IMR-90 (cell line): Measurements from ENCODE around the gene PRKCE. TPM values are rescaled to one million over a fixed set of nuclear protein-coding genes. Genes with fewer than 3 reads are reported as not detected.
A peak's percentile ranks its signal among the peaks of the same experiment; 100 is the strongest.

Source experiments
- ATAC-seq: fragments of 200-7000 bp; cut with Tn5 transposase; 2 replicates; pipeline ENCODE4 v1.9.1; 2020; ENCODE audit warnings: low read depth, mild to moderate bottlenecking, moderate library complexity
- BruUV-seq: library from RNA; stranded (reverse); fragments of 400-500 nt; replicated peaks from 2 replicates; lab custom pipeline; 2021; lab: Mats Ljungman, UMichigan
- CTCF ChIA-PET: fragments of 300-600 bp; formaldehyde crosslinking; extraction: SDS; loops from one replicate; lab custom pipeline; 2021; ENCODE audit warnings: antibody characterized with exemption; lab: Yijun Ruan, JAX
- POLR2A ChIA-PET: fragments of 300-600 bp; sonication (Branson Sonifier 250); formaldehyde crosslinking; loops from one replicate; lab custom pipeline; 2022; ENCODE audit warnings: antibody characterized with exemption; ENCODE audit not compliant: unreplicated experiment; lab: Charles Lee
- DNase-seq: peaks from one replicate; pipeline ENCODE4 v3.0.0; 2013
- H2AFZ ChIP-seq: replicated peaks from 2 replicates; pipeline ENCODE3; 2013; ENCODE audit warnings: low read length, mild to moderate bottlenecking; ENCODE audit not compliant: poor library complexity
- H2AK5ac ChIP-seq: 2 replicates; pipeline ENCODE4 v1.6.1; 2013; ENCODE audit warnings: low read depth, low read length, inconsistent platforms
- H2AK9ac ChIP-seq: replicated peaks from 2 replicates; pipeline ENCODE3; 2013; ENCODE audit warnings: mild to moderate bottlenecking, low read depth, low read length, moderate library complexity; ENCODE audit not compliant: poor library complexity
- H2BK120ac ChIP-seq: 2 replicates; pipeline ENCODE4 v1.6.1; 2013; ENCODE audit warnings: low read depth, low read length, inconsistent platforms
- H2BK15ac ChIP-seq: 3 replicates; pipeline ENCODE4 v1.6.1; 2013; ENCODE audit warnings: low read depth, low read length, inconsistent platforms
- H2BK20ac ChIP-seq: 2 replicates; pipeline ENCODE4 v1.6.1; 2013; ENCODE audit warnings: low read depth, mild to moderate bottlenecking, inconsistent platforms, low read length, moderate library complexity
- H2BK5ac ChIP-seq: 2 replicates; pipeline ENCODE4 v1.6.1; 2013; ENCODE audit warnings: mild to moderate bottlenecking, low read depth, low read length, inconsistent platforms; ENCODE audit not compliant: poor library complexity, severe bottlenecking
- H3K14ac ChIP-seq: replicated peaks from 2 replicates; pipeline ENCODE4 v1.6.1; 2013; ENCODE audit warnings: low read depth, low read length, inconsistent platforms
- H3K18ac ChIP-seq: 2 replicates; pipeline ENCODE4 v1.6.1; 2013; ENCODE audit warnings: low read depth, low read length, control low read depth
- H3K23ac ChIP-seq: 2 replicates; pipeline ENCODE4 v1.6.1; 2013; ENCODE audit warnings: low read depth, low read length, inconsistent platforms
- H3K27ac ChIP-seq: 2 replicates; pipeline ENCODE4 v1.5.1; 2013; ENCODE audit warnings: mild to moderate bottlenecking, control low read depth, low read length; ENCODE audit not compliant: insufficient read depth
- H3K27me3 ChIP-seq: 2 replicates; pipeline ENCODE4 v1.6.1; 2013; ENCODE audit warnings: low read length; ENCODE audit not compliant: control insufficient read depth, insufficient read depth
- H3K36me3 ChIP-seq: 2 replicates; pipeline ENCODE4 v1.6.1; 2013; ENCODE audit warnings: low read length, mixed read lengths; ENCODE audit not compliant: control insufficient read depth, insufficient read depth
- H3K4ac ChIP-seq: 2 replicates; pipeline ENCODE4 v1.6.1; 2013; ENCODE audit warnings: low read depth, low read length, inconsistent platforms
- H3K4me1 ChIP-seq: 2 replicates; pipeline ENCODE4 v1.6.1; 2013; ENCODE audit warnings: low read length, mixed read lengths; ENCODE audit not compliant: control insufficient read depth, insufficient read depth
- H3K4me2 ChIP-seq: 2 replicates; pipeline ENCODE4 v1.6.1; 2013; ENCODE audit warnings: low read depth, mild to moderate bottlenecking, control low read depth, low read length, moderate library complexity
- H3K4me3 ChIP-seq: 2 replicates; pipeline ENCODE4 v1.5.1; 2013; ENCODE audit warnings: low read depth, mild to moderate bottlenecking, control low read depth, low read length, moderate library complexity; ENCODE audit not compliant: insufficient read depth
- H3K56ac ChIP-seq: 2 replicates; pipeline ENCODE4 v1.6.1; 2013; ENCODE audit warnings: low read length, inconsistent platforms; ENCODE audit not compliant: insufficient read depth; ENCODE audit errors: extremely low read depth
- H3K79me1 ChIP-seq, 2 experiments: 2 replicates each; pipeline ENCODE4 v1.6.1; 2013; ENCODE audit warnings: low read length in 2 of 2, inconsistent platforms in 1 of 2, low read depth in 1 of 2
- H3K9ac ChIP-seq: 2 replicates; pipeline ENCODE4 v1.6.1; 2013; ENCODE audit warnings: low read depth, low read length, control low read depth
- H3K9me1 ChIP-seq: 2 replicates; pipeline ENCODE4 v1.6.1; 2013; ENCODE audit warnings: low read length, inconsistent platforms; ENCODE audit not compliant: insufficient read depth
- H3K9me3 ChIP-seq: 2 replicates; pipeline ENCODE4 v1.6.1; 2013; ENCODE audit warnings: low read length; ENCODE audit not compliant: control insufficient read depth, insufficient read depth
- H4K20me1 ChIP-seq: 2 replicates; pipeline ENCODE4 v1.6.1; 2013; ENCODE audit warnings: low read length, inconsistent platforms; ENCODE audit not compliant: insufficient read depth
- H4K5ac ChIP-seq: 2 replicates; pipeline ENCODE4 v1.6.1; 2013; ENCODE audit warnings: mild to moderate bottlenecking, low read depth, low read length, control low read depth
- H4K8ac ChIP-seq, 2 experiments: 2 replicates each; pipeline ENCODE4 v1.6.1; 2013; ENCODE audit warnings: low read depth in 2 of 2, low read length in 2 of 2, control low read depth in 1 of 2, inconsistent platforms in 1 of 2
- H4K91ac ChIP-seq: 2 replicates; pipeline ENCODE4 v1.6.1; 2013; ENCODE audit warnings: low read depth, low read length, inconsistent platforms; ENCODE audit not compliant: insufficient read depth
- CEBPB ChIP-seq: IDR thresholded peaks from 2 replicates; pipeline ENCODE4 v1.6.1; 2012; ENCODE audit warnings: low read depth, low read length, improper control_type of control experiment
- MAFK ChIP-seq: IDR thresholded peaks from 2 replicates; pipeline ENCODE4 v1.6.1; 2012; ENCODE audit warnings: low read depth, low read length, improper control_type of control experiment
- MAZ ChIP-seq: IDR thresholded peaks from 2 replicates; pipeline ENCODE4 v1.6.1; 2012; ENCODE audit warnings: low read depth, mild to moderate bottlenecking, low read length, improper control_type of control experiment, moderate library complexity, borderline replicate concordance
- POLR2A ChIP-seq: IDR thresholded peaks from 2 replicates; pipeline ENCODE4 v1.6.1; 2012; ENCODE audit warnings: mild to moderate bottlenecking, low read depth, low read length
- RAD21 ChIP-seq: IDR thresholded peaks from 2 replicates; pipeline ENCODE4 v1.6.1; 2012; ENCODE audit warnings: low read length, improper control_type of control experiment
- RCOR1 ChIP-seq: IDR thresholded peaks from 2 replicates; pipeline ENCODE4 v1.6.1; 2012; ENCODE audit warnings: mild to moderate bottlenecking, low read length, improper control_type of control experiment; ENCODE audit not compliant: insufficient replicate concordance
- RFX5 ChIP-seq: IDR thresholded peaks from 2 replicates; pipeline ENCODE4 v1.8.0; 2012; ENCODE audit warnings: low read depth, mild to moderate bottlenecking, low read length, moderate library complexity
- SMC3 ChIP-seq: fragments of 150-350 bp; IDR thresholded peaks from 2 replicates; pipeline ENCODE4 v1.6.1; 2016; ENCODE audit warnings: low read depth, mild to moderate bottlenecking, antibody characterized with exemption, low read length, moderate library complexity
- whole genome bisulfite sequencing, 2 experiments: methylation state at CpG; one replicate each; pipeline versions ENCODE4 v1.1.5 to v1.1.7; 2013; ENCODE audit warnings: missing lambda C conversion rate in 2 of 2; ENCODE audit not compliant: insufficient read length in 1 of 2; ENCODE audit errors: extremely low coverage in 2 of 2; 5-methylcytosine and 5-hydroxymethylcytosine counted together
- dilution Hi-C: fragments of 300-500 bp; cut with HindIII; formaldehyde crosslinking; loops from one replicate; pipeline ENCODE4 v1.14.3; 2018; ENCODE audit warnings: low sequenced_read_pairs; ENCODE audit not compliant: unreplicated experiment
- in situ Hi-C: fragments of 300-500 bp; cut with MboI; formaldehyde crosslinking; loops from 3 replicates; pipeline ENCODE4 v1.14.3; 2019; ENCODE audit warnings: low sequenced_read_pairs, inconsistent platforms, mixed read lengths
- intact Hi-C: fragments of 100-400 bp; cut with micrococcal nuclease; formaldehyde crosslinking; loops from 2 replicates; pipeline ENCODE4 v1.10.0; 2022
- polyA plus RNA-seq, 3 experiments: library from polyadenylated mRNA; depleted of rRNA; stranded (reverse); fragments of >200 nt; gene quantifications; 2 replicates each; pipeline ENCODE4 v1.2.3, GENCODE V29; 2012; ENCODE audit warnings: low replicate concordance in 1 of 3
- total RNA-seq: library from RNA; depleted of rRNA; stranded (reverse); fragments of >200 nt; gene quantifications from 2 replicates; pipeline ENCODE4 v1.2.3, GENCODE V29; 2012
- TF ChIP-seq, protein P1 (sequence below): conservative IDR thresholded peaks from 2 replicates; pipeline ENCODE4 v1.5.1; 2012; ENCODE audit warnings: mild to moderate bottlenecking, low read depth, low read length, improper control_type of control experiment
- TF ChIP-seq, protein P2 (sequence below): fragments of 150-350 bp; IDR thresholded peaks from 2 replicates; pipeline ENCODE4 v1.6.1; 2016; ENCODE audit warnings: low read depth, mild to moderate bottlenecking, low read length, moderate library complexity, borderline replicate concordance

Gene PRKCE
- total and polyA plus RNA-seq, 2 of the 4 experiments (the other 2 are of a cell fraction): 8.1 to 32.4 TPM

DNA sequence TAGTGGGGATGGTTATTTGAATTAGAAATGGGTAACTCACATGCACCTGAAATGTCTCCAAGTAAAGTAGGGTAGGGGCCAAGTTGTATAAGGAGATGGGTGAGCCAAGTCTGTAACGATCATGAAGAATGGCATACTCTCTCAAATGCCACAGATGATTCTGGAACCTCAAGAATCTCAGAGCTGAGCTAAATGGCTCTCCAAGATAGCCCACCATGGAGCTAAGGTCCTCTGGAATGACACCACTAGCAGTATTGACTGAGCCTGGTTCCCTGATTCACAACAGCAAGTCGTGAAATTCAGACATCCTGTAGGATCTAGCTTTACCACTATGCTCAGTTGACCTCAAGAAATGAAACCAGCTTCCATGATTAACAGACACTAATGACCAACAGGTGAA, 529.8 kb downstream of the PRKCE start:
- no peak for ATAC-seq
- Histone ChIP-seq H3K56ac (no peak overlapping the region), H3K18ac (no peak overlapping the region)

More for the DNA sequence above, 529.8 kb downstream of the PRKCE start:
- in situ Hi-C loops (no loop called here), intact Hi-C loops (no loop called here), dilution Hi-C loops (no loop called here)
- Histone ChIP-seq H4K5ac (no peak overlapping the region), H3K79me1 (peaks cover 0 to 20% of the 10 kb centered on the region in 2 experiments; a peak in 2 of 4 replicates), H3K36me3 (peaks cover 6% of the 10 kb centered on the region; the same call in 1 of the 2 replicates), H2AFZ (no peak overlapping the region), H3K4me1 (peaks cover 17% of the 10 kb centered on the region), H3K4me3 (no peak overlapping the region), H4K91ac (no peak overlapping the region), H2BK5ac (no peak overlapping the region), H3K9me1 (peaks cover 31% of the 10 kb centered on the region), H3K14ac (no peak overlapping the region), H3K27me3 (no peaks in the 10 kb centered on the region), H3K9ac (no peak overlapping the region), H3K4me2 (no peak overlapping the region), H3K4ac (peak overlapping the region; percentile 57), H4K20me1 (no peaks in the 10 kb centered on the region), H4K8ac (no peak overlapping the region), H2AK5ac (no peak overlapping the region), H2BK120ac (no peak overlapping the region), H3K9me3 (no peaks in the 10 kb centered on the region), H3K23ac (no peak overlapping the region), H2AK9ac (no peak overlapping the region), H2BK15ac (no peak overlapping the region), H2BK20ac (no peak overlapping the region), H3K27ac (no peak overlapping the region)
- no TSS peak for BruUV-seq
- CTCF ChIA-PET: no interaction called here
- POLR2A ChIA-PET: no interaction called here
- TF ChIP-seq, protein P1, sequence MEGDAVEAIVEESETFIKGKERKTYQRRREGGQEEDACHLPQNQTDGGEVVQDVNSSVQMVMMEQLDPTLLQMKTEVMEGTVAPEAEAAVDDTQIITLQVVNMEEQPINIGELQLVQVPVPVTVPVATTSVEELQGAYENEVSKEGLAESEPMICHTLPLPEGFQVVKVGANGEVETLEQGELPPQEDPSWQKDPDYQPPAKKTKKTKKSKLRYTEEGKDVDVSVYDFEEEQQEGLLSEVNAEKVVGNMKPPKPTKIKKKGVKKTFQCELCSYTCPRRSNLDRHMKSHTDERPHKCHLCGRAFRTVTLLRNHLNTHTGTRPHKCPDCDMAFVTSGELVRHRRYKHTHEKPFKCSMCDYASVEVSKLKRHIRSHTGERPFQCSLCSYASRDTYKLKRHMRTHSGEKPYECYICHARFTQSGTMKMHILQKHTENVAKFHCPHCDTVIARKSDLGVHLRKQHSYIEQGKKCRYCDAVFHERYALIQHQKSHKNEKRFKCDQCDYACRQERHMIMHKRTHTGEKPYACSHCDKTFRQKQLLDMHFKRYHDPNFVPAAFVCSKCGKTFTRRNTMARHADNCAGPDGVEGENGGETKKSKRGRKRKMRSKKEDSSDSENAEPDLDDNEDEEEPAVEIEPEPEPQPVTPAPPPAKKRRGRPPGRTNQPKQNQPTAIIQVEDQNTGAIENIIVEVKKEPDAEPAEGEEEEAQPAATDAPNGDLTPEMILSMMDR: no peak
- TF ChIP-seq RAD21: no peak
- no peak for TF ChIP-seq MAZ
- no peak for TF ChIP-seq RCOR1
- TF ChIP-seq CEBPB: no peak
- TF ChIP-seq SMC3: no peak
- no peak for TF ChIP-seq RFX5
- TF ChIP-seq POLR2A: no peak
- no peak for TF ChIP-seq MAFK
- TF ChIP-seq, protein P2, sequence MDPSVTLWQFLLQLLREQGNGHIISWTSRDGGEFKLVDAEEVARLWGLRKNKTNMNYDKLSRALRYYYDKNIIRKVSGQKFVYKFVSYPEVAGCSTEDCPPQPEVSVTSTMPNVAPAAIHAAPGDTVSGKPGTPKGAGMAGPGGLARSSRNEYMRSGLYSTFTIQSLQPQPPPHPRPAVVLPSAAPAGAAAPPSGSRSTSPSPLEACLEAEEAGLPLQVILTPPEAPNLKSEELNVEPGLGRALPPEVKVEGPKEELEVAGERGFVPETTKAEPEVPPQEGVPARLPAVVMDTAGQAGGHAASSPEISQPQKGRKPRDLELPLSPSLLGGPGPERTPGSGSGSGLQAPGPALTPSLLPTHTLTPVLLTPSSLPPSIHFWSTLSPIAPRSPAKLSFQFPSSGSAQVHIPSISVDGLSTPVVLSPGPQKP: no peak
- 100% methylated on average over 1 of the region's 2 CpGs; no CpG with 5 or more reads in 1 of the 2 experiments for WGBS, 2 experiments
- no peak for DNase-seq
